Stomach (tissue), 9 donors: ENCODE data around the gene TRIO. TPM values are rescaled to one million over a fixed set of nuclear protein-coding genes. Genes with fewer than 3 reads are reported as not detected.

Experiments used
- DNase-seq, 2 donors: peaks; one replicate each; pipeline versions ENCODE4 v3.0.0 to v3.0.0-alpha.2; 2013 to 2019
- H3K27ac ChIP-seq, 5 donors: fragments of 200-600 bp in 4 of 5; sonication (generic) in 4 of 5; one replicate each; pipeline ENCODE4 v1.5.1; 2013 to 2019; ENCODE audit warnings: mild to moderate bottlenecking in 1 of 5, moderate library complexity in 1 of 5
- H3K27me3 ChIP-seq, 3 donors: fragments of 200-600 bp; sonication (generic); one replicate each; pipeline ENCODE4 v1.5.1; 2017 to 2019; ENCODE audit warnings: mixed run types in 1 of 3
- H3K36me3 ChIP-seq, 4 donors: fragments of 200-600 bp; sonication (generic); 1 replicate in 3 of 4; 2 replicates in 1 of 4; pipeline ENCODE4 v1.5.1; 2016 to 2019
- H3K4me1 ChIP-seq, 4 donors: fragments of 200-600 bp; sonication (generic); one replicate each; pipeline ENCODE4 v1.5.1; 2016 to 2019
- H3K4me3 ChIP-seq, 4 donors: fragments of 200-600 bp; sonication (generic) in 3 of 4; one replicate each; pipeline ENCODE4 v1.5.1; 2016 to 2019; ENCODE audit warnings: mild to moderate bottlenecking in 1 of 4
- H3K9me3 ChIP-seq, 4 donors: fragments of 200-600 bp; sonication (generic); one replicate each; pipeline ENCODE4 v1.5.1; 2016 to 2019
- EP300 ChIP-seq: sonication (generic); formaldehyde crosslinking; IDR thresholded peaks from one replicate; pipeline ENCODE4 v1.6.1; 2017; ENCODE audit warnings: antibody characterized with exemption
- POLR2A ChIP-seq, 4 donors: fragments of 450-650 bp; IDR thresholded peaks; one replicate each; pipeline ENCODE4 v1.6.1; 2016; ENCODE audit warnings: antibody characterized with exemption in 4 of 4, control low read depth in 2 of 4, mild to moderate bottlenecking in 1 of 4, moderate library complexity in 1 of 4
- POLR2AphosphoS5 ChIP-seq, 3 donors: sonication (generic); formaldehyde crosslinking; IDR thresholded peaks; one replicate each; pipeline ENCODE4 v1.6.1; 2016; ENCODE audit warnings: antibody characterized with exemption in 3 of 3
- WGBS, 5 donors: extraction: QIAGEN DNeasy Blood & Tissue Kit in 3 of 5; methylation state at CpG; one replicate each; pipeline versions ENCODE4 v1.1.5 to v1.1.7; 2013 to 2018; 5-methylcytosine and 5-hydroxymethylcytosine counted together
- intact Hi-C: fragments of 100-400 bp; cut with DNase I; formaldehyde crosslinking; loops from one replicate; pipeline ENCODE4 v1.15.1; 2023; ENCODE audit warnings: low total_unique reads
- polyA plus RNA-seq, 3 donors: library from polyadenylated mRNA; stranded (reverse); fragments of 200-250 nt; gene quantifications; one replicate each; pipeline ENCODE4 v1.2.3, GENCODE V29; 2013
- total RNA-seq, 5 donors: library from RNA; depleted of rRNA; stranded (reverse); fragments of >200 nt; gene quantifications; one replicate each; pipeline versions ENCODE4 v1.1.0 to v1.2.3, GENCODE V29; 2014 to 2016
- TF ChIP-seq, protein P1 (sequence below), 7 experiments: fragments of 450-650 bp in 4 of 7; fragments of 200-600 bp in 3 of 7; sonication (generic) in 3 of 7; IDR thresholded peaks; one replicate each; pipeline ENCODE4 v1.5.1; 2016 to 2019; ENCODE audit warnings: antibody characterized with exemption in 7 of 7, control low read depth in 2 of 7, mild to moderate bottlenecking in 1 of 7
- donor health status: healthy with polysubstance abuse.
- donor health status: Bipolar disorder and iron deficiency.
- donor health status: healthy.

Gene TRIO
- total and polyA plus RNA-seq, 8 donors = 9.9 to 558 (median 127) TPM

- no peaks in the 10 kb centered on the region for H3K9me3 ChIP-seq
- no peaks in the 10 kb centered on the region for H3K36me3 ChIP-seq
- H3K27ac ChIP-seq = no peak overlapping the region
- H3K27me3 ChIP-seq = no peaks in the 10 kb centered on the region
- intact Hi-C loops = no loop called here
- H3K4me1 ChIP-seq = peaks cover 0 to 10% (median 0%) of the 10 kb centered on the region in 4 donors
- TF ChIP-seq POLR2AphosphoS5 (IDR thresholded peaks at IDR 0.05) (no peak), EP300 (no peak), POLR2A (IDR thresholded peaks at IDR 0.05) (no peak)
- TF ChIP-seq, protein P1, sequence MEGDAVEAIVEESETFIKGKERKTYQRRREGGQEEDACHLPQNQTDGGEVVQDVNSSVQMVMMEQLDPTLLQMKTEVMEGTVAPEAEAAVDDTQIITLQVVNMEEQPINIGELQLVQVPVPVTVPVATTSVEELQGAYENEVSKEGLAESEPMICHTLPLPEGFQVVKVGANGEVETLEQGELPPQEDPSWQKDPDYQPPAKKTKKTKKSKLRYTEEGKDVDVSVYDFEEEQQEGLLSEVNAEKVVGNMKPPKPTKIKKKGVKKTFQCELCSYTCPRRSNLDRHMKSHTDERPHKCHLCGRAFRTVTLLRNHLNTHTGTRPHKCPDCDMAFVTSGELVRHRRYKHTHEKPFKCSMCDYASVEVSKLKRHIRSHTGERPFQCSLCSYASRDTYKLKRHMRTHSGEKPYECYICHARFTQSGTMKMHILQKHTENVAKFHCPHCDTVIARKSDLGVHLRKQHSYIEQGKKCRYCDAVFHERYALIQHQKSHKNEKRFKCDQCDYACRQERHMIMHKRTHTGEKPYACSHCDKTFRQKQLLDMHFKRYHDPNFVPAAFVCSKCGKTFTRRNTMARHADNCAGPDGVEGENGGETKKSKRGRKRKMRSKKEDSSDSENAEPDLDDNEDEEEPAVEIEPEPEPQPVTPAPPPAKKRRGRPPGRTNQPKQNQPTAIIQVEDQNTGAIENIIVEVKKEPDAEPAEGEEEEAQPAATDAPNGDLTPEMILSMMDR (IDR thresholded peaks at IDR 0.05) = no peak
- DNase-seq = no peak
- no peak overlapping the region for H3K4me3 ChIP-seq
These were observed 15.1 kb upstream of the TRIO start for GRCh38 chr5:14128079-14128478.

- intact Hi-C loops = no loop called here
- TF ChIP-seq POLR2AphosphoS5 (IDR thresholded peaks at IDR 0.05) (no peak), POLR2A (IDR thresholded peaks at IDR 0.05) (no peak), EP300 (no peak)
- TF ChIP-seq, protein P1 (IDR thresholded peaks at IDR 0.05) = no peak
- Histone ChIP-seq H3K4me3 (no peak overlapping the region), H3K27ac (no peak overlapping the region), H3K36me3 (no peaks in the 10 kb centered on the region), H3K4me1 (peaks cover 0 to 10% (median 0%) of the 10 kb centered on the region in 4 donors), H3K9me3 (no peaks in the 10 kb centered on the region), H3K27me3 (no peaks in the 10 kb centered on the region)
- DNase-seq = no peak
- WGBS, 5 donors = 67 to 85% (median 73%) methylated on average over 1 of the region's 1 CpG
These were observed 14.0 kb upstream of the TRIO start for GRCh38 chr5:14129123-14129522.

GRCh38 chr5:14131855-14132503 is 11.2 kb upstream of the TRIO start:
- intact Hi-C loops = no loop called here

DNA sequence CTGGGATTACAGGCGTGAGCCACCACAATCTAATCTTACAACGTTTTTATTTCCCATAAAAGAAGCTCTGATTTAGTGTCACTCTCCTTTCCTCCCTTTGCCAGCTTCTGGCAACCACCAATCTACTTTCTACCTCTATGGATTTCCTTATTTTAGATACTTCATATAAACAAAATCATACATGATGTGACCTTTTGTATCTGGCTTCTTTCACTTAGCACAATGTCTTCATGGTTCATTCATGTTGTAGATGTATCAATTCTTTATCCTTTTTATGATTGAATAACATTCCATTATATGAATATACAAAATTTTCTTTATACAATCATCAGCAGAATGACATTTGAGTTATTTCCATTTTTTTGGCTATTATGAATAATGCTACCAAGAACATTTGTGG is 9.7 kb upstream of the TRIO start:
- no peaks in the 10 kb centered on the region for H3K27me3 ChIP-seq
- 63 to 74% (median 68%) methylated on average over 2 of the region's 2 CpGs for WGBS, 5 donors
- DNase-seq = no peak
- intact Hi-C loops = no loop called here
- no peaks in the 10 kb centered on the region for H3K9me3 ChIP-seq
- no peak overlapping the region for H3K4me3 ChIP-seq
- no peaks in the 10 kb centered on the region for H3K36me3 ChIP-seq
- TF ChIP-seq EP300 = no peak
- no peak for TF ChIP-seq POLR2AphosphoS5 (IDR thresholded peaks at IDR 0.05)
- TF ChIP-seq, protein P1 (IDR thresholded peaks at IDR 0.05) = no peak
- TF ChIP-seq POLR2A (IDR thresholded peaks at IDR 0.05) = no peak
- H3K4me1 ChIP-seq = peaks cover 0 to 10% (median 0%) of the 10 kb centered on the region in 4 donors
- no peak overlapping the region for H3K27ac ChIP-seq

More at GRCh38 chr5:14131855-14132503, 11.2 kb upstream of the TRIO start:
- no peak for DNase-seq
- Histone ChIP-seq H3K9me3 (no peaks in the 10 kb centered on the region), H3K4me1 (peaks cover 0 to 10% (median 0%) of the 10 kb centered on the region in 4 donors), H3K4me3 (no peak overlapping the region), H3K27me3 (no peaks in the 10 kb centered on the region), H3K36me3 (no peaks in the 10 kb centered on the region), H3K27ac (no peak overlapping the region)
- 54 to 59% (median 58%) methylated on average over 6 of the region's 6 CpGs for WGBS, 5 donors
- TF ChIP-seq POLR2AphosphoS5 (IDR thresholded peaks at IDR 0.05) (no peak), POLR2A (IDR thresholded peaks at IDR 0.05) (no peak), EP300 (no peak)
- TF ChIP-seq, protein P1 (IDR thresholded peaks at IDR 0.05) = no peak
